ENCODE results near the gene RAB11FIP3. TPM values are rescaled to one million over a fixed set of nuclear protein-coding genes. Genes with fewer than 3 reads are reported as not detected.
A peak's percentile ranks its signal among the peaks of the same experiment; 100 is the strongest.

RAB11FIP3 gene
- total and polyA plus RNA-seq, 9 of the 15 experiments (the other 6 are each of a cell fraction or from before 2014, with no cell fraction given): 0.46 to 13.1 (median 4.3) TPM

- TF ChIP-seq, protein P1, sequence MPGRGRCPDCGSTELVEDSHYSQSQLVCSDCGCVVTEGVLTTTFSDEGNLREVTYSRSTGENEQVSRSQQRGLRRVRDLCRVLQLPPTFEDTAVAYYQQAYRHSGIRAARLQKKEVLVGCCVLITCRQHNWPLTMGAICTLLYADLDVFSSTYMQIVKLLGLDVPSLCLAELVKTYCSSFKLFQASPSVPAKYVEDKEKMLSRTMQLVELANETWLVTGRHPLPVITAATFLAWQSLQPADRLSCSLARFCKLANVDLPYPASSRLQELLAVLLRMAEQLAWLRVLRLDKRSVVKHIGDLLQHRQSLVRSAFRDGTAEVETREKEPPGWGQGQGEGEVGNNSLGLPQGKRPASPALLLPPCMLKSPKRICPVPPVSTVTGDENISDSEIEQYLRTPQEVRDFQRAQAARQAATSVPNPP (IDR thresholded peaks at IDR 0.05; ENCODE audit: borderline replicate concordance, insufficient read depth, insufficient read length): no peak
- TF ChIP-seq TRIM24 (IDR thresholded peaks at IDR 0.05) (peak in 1 of 2 experiments; percentile 78; a peak in 2 of 4 replicates), MEIS2 (IDR thresholded peaks at IDR 0.05; ENCODE audit: partially characterized antibody) (peak; percentile 19), CAMTA2 (CRISPR knock-in tag; conservative IDR thresholded peaks at IDR 0.05) (0 out of 2 replicates have a peak, but pooled peaks have one; percentile 32), ZNF785 (CRISPR knock-in tag; IDR thresholded peaks at IDR 0.05) (no peak), POLR2G (IDR thresholded peaks at IDR 0.05; ENCODE audit: low read depth, low read length) (peak; percentile 92), ZNF280B (CRISPR knock-in tag; IDR thresholded peaks at IDR 0.05) (0 out of 2 replicates have a peak, but pooled peaks have one; percentile 56), PHF8 (IDR thresholded peaks at IDR 0.05; ENCODE audit: borderline replicate concordance, low read length) (peak; percentile 84; the same call in 1 of the 2 replicates), TBP (optimal IDR thresholded peaks at IDR 0.05; ENCODE audit: low read depth, low read length) (peak; percentile 63), ETS1 (conservative IDR thresholded peaks at IDR 0.05; ENCODE audit: control insufficient read depth, low read depth, low read length) (peak; percentile 43; the same call in 1 of the 2 replicates), MNT (conservative IDR thresholded peaks at IDR 0.05) (peak; percentile 86 to 90), ARID1B (IDR thresholded peaks at IDR 0.05) (0 out of 2 replicates have a peak, but pooled peaks have one; percentile 11), NFIC (IDR thresholded peaks at IDR 0.05) (peak; percentile 87), GABPB1 (CRISPR knock-in tag; IDR thresholded peaks at IDR 0.05) (peak; percentile 41; the same call in 1 of the 2 replicates), RFX1 (IDR thresholded peaks at IDR 0.05) (no peak), CBX1 (IDR thresholded peaks at IDR 0.05; ENCODE audit: low read depth) (peak; percentile 69; the same call in 1 of the 2 replicates), ZNF639 (CRISPR knock-in tag; conservative IDR thresholded peaks at IDR 0.05 in 1 of 2, IDR thresholded peaks at IDR 0.05 in 1 of 2) (peak in 1 of 2 experiments; percentile 85; a peak in 2 of 4 replicates)
- TF ChIP-seq, protein P2, sequence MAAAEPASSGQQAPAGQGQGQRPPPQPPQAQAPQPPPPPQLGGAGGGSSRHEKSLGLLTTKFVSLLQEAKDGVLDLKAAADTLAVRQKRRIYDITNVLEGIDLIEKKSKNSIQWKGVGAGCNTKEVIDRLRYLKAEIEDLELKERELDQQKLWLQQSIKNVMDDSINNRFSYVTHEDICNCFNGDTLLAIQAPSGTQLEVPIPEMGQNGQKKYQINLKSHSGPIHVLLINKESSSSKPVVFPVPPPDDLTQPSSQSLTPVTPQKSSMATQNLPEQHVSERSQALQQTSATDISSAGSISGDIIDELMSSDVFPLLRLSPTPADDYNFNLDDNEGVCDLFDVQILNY (CRISPR knock-in tag; IDR thresholded peaks at IDR 0.05): no peak
Observed at GRCh38 chr16:401468-402348, 23.7 kb upstream of the RAB11FIP3 start, which contains the start of gene DECR2 (continued).

Data from K562 (cell line).